Tibial artery (tissue), 4 donors: Measurements from ENCODE around the gene P2RY6.
"Not testable (repeated sequence)": the region's sequence is repeated elsewhere in the genome, so short reads cannot be mapped to it uniquely, and the experiment has no call there.

Source experiments
- DNase-seq, 2 donors: peaks; one replicate each; pipeline ENCODE4 v3.0.0-alpha.2; 2019
- H3K27ac ChIP-seq, 2 donors: fragments of 200-600 bp; sonication (generic) in 1 of 2; 1 replicate in 1 of 2; 2 replicates in 1 of 2; pipeline ENCODE4 v1.5.1; 2018 to 2019; ENCODE audit warnings: mild to moderate bottlenecking in 1 of 2
- H3K27me3 ChIP-seq, 2 donors: fragments of 200-600 bp; sonication (generic) in 1 of 2; one replicate each; pipeline versions ENCODE4 v1.5.1 to v1.6.0; 2016 to 2019
- H3K36me3 ChIP-seq, 3 donors: fragments of 200-600 bp; sonication (generic) in 2 of 3; one replicate each; pipeline ENCODE4 v1.5.1; 2016 to 2019; ENCODE audit warnings: mild to moderate bottlenecking in 2 of 3
- H3K4me1 ChIP-seq, 4 donors: fragments of 200-600 bp; sonication (generic) in 2 of 4; 1 replicate in 3 of 4; 2 replicates in 1 of 4; pipeline ENCODE4 v1.5.1; 2016 to 2019
- H3K4me3 ChIP-seq, 2 donors: fragments of 200-600 bp; sonication (generic) in 1 of 2; 1 replicate in 1 of 2; 2 replicates in 1 of 2; pipeline ENCODE4 v1.5.1; 2018 to 2019; ENCODE audit warnings: mild to moderate bottlenecking in 2 of 2
- H3K9me3 ChIP-seq, 3 donors: fragments of 200-600 bp; sonication (generic) in 1 of 3; one replicate each; pipeline ENCODE4 v1.5.1; 2016 to 2019
- CTCF ChIP-seq, 2 experiments: fragments of 200-600 bp in 1 of 2; fragments of 450-650 bp in 1 of 2; IDR thresholded peaks; one replicate each; pipeline ENCODE4 v1.5.1; 2017 to 2019; ENCODE audit warnings: antibody characterized with exemption in 2 of 2, mild to moderate bottlenecking in 1 of 2, moderate library complexity in 1 of 2
- intact Hi-C: fragments of 100-400 bp; cut with DNase I; formaldehyde crosslinking; loops from one replicate; pipeline ENCODE4 v1.15.0; 2023; ENCODE audit warnings: low total_unique reads

P2RY6 gene

GRCh38 chr11:73270855-73271477 lies 1.2 kb upstream of the P2RY6 start:
- Histone ChIP-seq H3K27me3 (no peaks in the 10 kb centered on the region), H3K4me3 (no peak overlapping the region), H3K27ac (no peak overlapping the region), H3K9me3 (no peaks in the 10 kb centered on the region), H3K36me3 (no peaks in the 10 kb centered on the region), H3K4me1 (peaks cover 0 to 17% (median 16%) of the 10 kb centered on the region in 4 donors)
- TF ChIP-seq CTCF (IDR thresholded peaks at IDR 0.05) = no peak
- intact Hi-C loops = no loop called here
- no peak for DNase-seq

GRCh38 chr11:73271478-73271865 lies 666 bp upstream of the P2RY6 start:
- peaks cover 0 to 12% (median 11%) of the 10 kb centered on the region in 4 donors for H3K4me1 ChIP-seq
- intact Hi-C loops, H3K27ac ChIP-seq, H3K9me3 ChIP-seq, H3K27me3 ChIP-seq, H3K36me3 ChIP-seq, H3K4me3 ChIP-seq, DNase-seq: not testable (repeated sequence)

- TF ChIP-seq CTCF (IDR thresholded peaks at IDR 0.05) = no peak
- DNase-seq = no peak
Observed at GRCh38 chr11:73272680-73273038, 521 bp downstream of the P2RY6 start.

GRCh38 chr11:73273222-73273895 lies 1.2 kb downstream of the P2RY6 start:
- peak in 1 of 2 donors; percentile 49 for DNase-seq

More at GRCh38 chr11:73272680-73273038, 521 bp downstream of the P2RY6 start:
- H3K36me3 ChIP-seq = no peaks in the 10 kb centered on the region
- no peaks in the 10 kb centered on the region for H3K9me3 ChIP-seq
- no peak overlapping the region for H3K4me3 ChIP-seq
- H3K4me1 ChIP-seq = peaks cover 0 to under 1% (median under 1%) of the 10 kb centered on the region in 4 donors
- no peaks in the 10 kb centered on the region for H3K27me3 ChIP-seq
- intact Hi-C loops = no loop called here
- H3K27ac ChIP-seq = no peak overlapping the region

GRCh38 chr11:73274191-73274590 lies 2.1 kb downstream of the P2RY6 start:
- DNase-seq, H3K27ac ChIP-seq, H3K4me3 ChIP-seq, H3K27me3 ChIP-seq, H3K4me1 ChIP-seq, H3K36me3 ChIP-seq, H3K9me3 ChIP-seq, intact Hi-C loops: not testable (repeated sequence)

More at GRCh38 chr11:73273222-73273895, 1.2 kb downstream of the P2RY6 start:
- Histone ChIP-seq H3K9me3 (no peaks in the 10 kb centered on the region), H3K4me3 (no peak overlapping the region), H3K27ac (no peak overlapping the region), H3K4me1 (no peaks in the 10 kb centered on the region), H3K36me3 (no peaks in the 10 kb centered on the region), H3K27me3 (no peaks in the 10 kb centered on the region)
- intact Hi-C loops = no loop called here
- no peak for TF ChIP-seq CTCF (IDR thresholded peaks at IDR 0.05)

- H3K36me3 ChIP-seq = no peaks in the 10 kb centered on the region
- H3K27ac ChIP-seq = no peak overlapping the region
- intact Hi-C loops = no loop called here
- H3K27me3 ChIP-seq = no peaks in the 10 kb centered on the region
- H3K4me3 ChIP-seq = no peak overlapping the region
- H3K9me3 ChIP-seq = no peaks in the 10 kb centered on the region
- TF ChIP-seq CTCF (IDR thresholded peaks at IDR 0.05) = no peak
- DNase-seq = peak in 1 of 2 donors; percentile 67
- H3K4me1 ChIP-seq = no peaks in the 10 kb centered on the region
Observed at GRCh38 chr11:73274722-73275380, 2.7 kb downstream of the P2RY6 start.
